Body of pancreas (tissue), 4 donors: ENCODE measurements around the gene RNPEP.

ENCODE experiments used
- CTCF ChIP-seq, 7 experiments: fragments of 450-650 bp in 4 of 7; fragments of 200-600 bp in 3 of 7; sonication (generic) in 3 of 7; IDR thresholded peaks; one replicate each; pipeline ENCODE4 v1.5.1; 2016 to 2019; ENCODE audit warnings: antibody characterized with exemption in 7 of 7
- POLR2A ChIP-seq, 3 donors: fragments of 450-650 bp; IDR thresholded peaks; one replicate each; pipeline ENCODE4 v1.6.1; 2016; ENCODE audit warnings: antibody characterized with exemption in 3 of 3, mild to moderate bottlenecking in 2 of 3

GRCh38 chr1:201947697-201948008 is 34.8 kb upstream of the RNPEP start:
- TF ChIP-seq POLR2A (IDR thresholded peaks at IDR 0.05) (no peak), CTCF (IDR thresholded peaks at IDR 0.05) (no peak)
